ENCODE measurements around the gene ZKSCAN3.

DNA sequence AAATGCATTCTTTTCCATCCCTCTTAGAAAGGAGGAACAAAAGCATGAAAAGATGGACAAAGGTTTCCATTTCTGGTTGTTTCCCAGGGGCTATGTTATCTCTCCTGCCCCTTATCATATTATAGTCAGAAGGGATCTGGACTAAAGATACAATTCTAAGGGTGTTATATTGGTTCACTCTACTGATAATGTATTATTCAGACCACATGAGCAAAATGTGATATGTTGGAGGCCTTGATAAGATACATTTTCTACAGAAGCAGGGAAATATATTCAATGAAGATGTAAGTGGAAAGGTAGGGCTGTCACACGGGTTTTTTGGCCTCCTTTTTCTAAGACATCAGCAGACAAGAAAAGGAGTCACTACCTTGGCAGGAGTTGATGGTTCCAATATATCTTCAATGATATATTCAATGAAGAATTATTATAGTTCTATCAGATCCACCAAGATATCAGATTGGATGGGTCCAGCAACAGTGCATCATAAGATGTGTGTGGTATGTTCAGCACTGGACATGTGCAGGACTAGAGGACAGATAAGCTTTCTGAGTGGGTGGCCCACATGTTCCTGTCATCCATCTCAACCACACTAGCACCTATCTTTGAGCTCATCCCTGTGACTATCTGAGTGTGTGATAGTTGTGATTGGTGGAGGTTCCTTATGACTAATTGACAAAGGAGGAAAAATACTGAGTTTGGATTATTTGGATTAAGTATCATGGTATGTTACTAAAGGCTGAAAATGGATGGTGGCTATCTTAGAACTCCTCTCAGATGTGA is 5.7 kb upstream of the ZKSCAN3 start:
- TF ChIP-seq POLR2A (IDR thresholded peaks at IDR 0.05; ENCODE audit: control extremely low read depth in 1 of 2, low read depth in 2 of 2, low read length in 2 of 2): no peak
- no peak for TF ChIP-seq JUND (IDR thresholded peaks at IDR 0.05; ENCODE audit: low read length)
- TF ChIP-seq, protein P1, sequence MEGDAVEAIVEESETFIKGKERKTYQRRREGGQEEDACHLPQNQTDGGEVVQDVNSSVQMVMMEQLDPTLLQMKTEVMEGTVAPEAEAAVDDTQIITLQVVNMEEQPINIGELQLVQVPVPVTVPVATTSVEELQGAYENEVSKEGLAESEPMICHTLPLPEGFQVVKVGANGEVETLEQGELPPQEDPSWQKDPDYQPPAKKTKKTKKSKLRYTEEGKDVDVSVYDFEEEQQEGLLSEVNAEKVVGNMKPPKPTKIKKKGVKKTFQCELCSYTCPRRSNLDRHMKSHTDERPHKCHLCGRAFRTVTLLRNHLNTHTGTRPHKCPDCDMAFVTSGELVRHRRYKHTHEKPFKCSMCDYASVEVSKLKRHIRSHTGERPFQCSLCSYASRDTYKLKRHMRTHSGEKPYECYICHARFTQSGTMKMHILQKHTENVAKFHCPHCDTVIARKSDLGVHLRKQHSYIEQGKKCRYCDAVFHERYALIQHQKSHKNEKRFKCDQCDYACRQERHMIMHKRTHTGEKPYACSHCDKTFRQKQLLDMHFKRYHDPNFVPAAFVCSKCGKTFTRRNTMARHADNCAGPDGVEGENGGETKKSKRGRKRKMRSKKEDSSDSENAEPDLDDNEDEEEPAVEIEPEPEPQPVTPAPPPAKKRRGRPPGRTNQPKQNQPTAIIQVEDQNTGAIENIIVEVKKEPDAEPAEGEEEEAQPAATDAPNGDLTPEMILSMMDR (IDR thresholded peaks at IDR 0.05; ENCODE audit: control extremely low read depth in 1 of 3, insufficient read depth in 1 of 3, low read depth in 1 of 3, low read length in 3 of 3): no peak
- no peak for TF ChIP-seq TEAD4 (IDR thresholded peaks at IDR 0.05; ENCODE audit: low read depth, low read length)
- no peak for TF ChIP-seq HDAC2 (IDR thresholded peaks at IDR 0.05; ENCODE audit: borderline replicate concordance in 1 of 2, low read depth in 2 of 2, low read length in 2 of 2)

Measured in H1 (cell line).